T-helper 1 cell (primary cell): ENCODE measurements around the gene SHANK1.
A peak's percentile ranks its signal among the peaks of the same experiment; 100 is the strongest.
"Not testable (repeated sequence)": the region's sequence is repeated elsewhere in the genome, so short reads cannot be mapped to it uniquely, and the experiment has no call there.

Source experiments
- DNase-seq, 5 donors: peaks; one replicate each; pipeline ENCODE4 v3.0.0-alpha.2; 2012 to 2020
- total RNA-seq, 4 donors: gene quantifications; one replicate each; lab custom pipeline; 2026; lab: John Stamatoyannopoulos, UW

SHANK1 gene
- 0 to 0.12 (median 0.04) reads per million in 4 donors for total RNA-seq

GRCh38 chr19:50719566-50719965 is at the start of gene SHANK1:
Gene SHANK1 (minus strand): TSS chr19:50719802. CDS start chr19:50716919, 2,883 bp downstream.
- no peak for DNase-seq

- DNase-seq = no peak
Measured at GRCh38 chr19:50768277-50768676, 48.7 kb upstream of the SHANK1 start.

GRCh38 chr19:50767263-50767662 is 47.7 kb upstream of the SHANK1 start:
- not testable (repeated sequence) for DNase-seq

GRCh38 chr19:50766746-50767145 is 47.1 kb upstream of the SHANK1 start:
- not testable (repeated sequence) for DNase-seq

DNA sequence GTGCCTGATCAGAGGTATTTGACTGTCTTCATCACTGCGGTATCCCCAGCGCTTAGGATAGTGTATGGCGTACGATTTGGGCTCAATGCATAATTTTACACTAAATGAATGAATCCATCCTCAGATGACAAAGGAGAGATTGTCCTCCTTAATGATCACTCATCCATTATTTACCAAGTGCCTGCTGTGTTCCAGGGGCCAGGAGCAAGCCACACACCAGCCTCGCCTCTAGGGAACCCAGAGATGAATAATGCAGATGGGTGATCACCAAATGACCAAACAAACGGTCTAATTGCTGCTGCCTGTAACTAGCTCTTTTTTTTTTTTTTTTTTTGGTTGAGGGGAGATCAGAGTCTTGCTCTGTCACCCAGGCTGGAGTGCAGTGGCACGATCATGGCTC is 44.8 kb upstream of the SHANK1 start:
- DNase-seq = no peak

- DNase-seq = not testable (repeated sequence)
Measured at GRCh38 chr19:50763521-50763920, 43.9 kb upstream of the SHANK1 start.

- not testable (repeated sequence) for DNase-seq
Measured at GRCh38 chr19:50761501-50761900, 41.9 kb upstream of the SHANK1 start.

DNA sequence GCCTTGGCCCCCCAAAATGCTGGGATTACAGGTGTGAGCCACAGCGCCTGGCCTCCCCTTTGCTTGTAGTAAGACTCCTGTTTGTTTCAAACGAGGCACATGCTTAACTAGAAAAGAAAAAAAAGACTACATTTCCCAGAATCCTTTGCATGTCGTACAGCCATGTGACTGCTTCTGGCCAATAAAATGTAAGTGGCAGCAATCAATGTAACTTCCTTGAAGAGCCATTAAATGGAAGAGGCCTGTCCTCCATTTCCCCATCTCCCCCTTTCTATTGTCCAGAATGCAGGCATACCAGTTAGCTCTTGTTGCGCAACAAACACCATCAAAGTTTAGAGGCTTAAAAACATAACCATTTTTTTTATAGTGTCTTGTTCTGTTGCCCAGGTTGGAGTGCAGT is 40.3 kb upstream of the SHANK1 start:
- peak in 1 of 5 donors; percentile 8 for DNase-seq

DNA sequence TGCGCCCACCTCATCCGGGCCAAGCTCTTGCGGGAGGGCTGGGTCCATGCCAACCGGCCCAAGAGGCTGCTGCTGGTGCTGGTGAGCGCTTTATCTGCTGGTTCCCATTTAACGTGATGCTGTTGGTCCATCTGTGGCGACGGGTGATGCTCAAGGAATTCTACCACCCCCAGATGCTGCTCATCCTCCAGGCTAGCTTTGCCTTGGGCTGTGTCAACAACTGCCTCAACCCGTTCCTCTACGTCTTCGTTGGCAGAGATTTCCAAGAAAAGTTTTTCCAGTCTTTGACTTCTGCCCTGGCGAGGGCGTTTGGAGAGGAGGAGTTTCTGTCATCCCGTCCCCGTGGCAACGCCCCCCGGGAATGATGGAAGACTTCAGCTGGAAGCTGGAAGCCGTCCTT is 39.5 kb upstream of the SHANK1 start:
- DNase-seq = not testable (repeated sequence)

DNA sequence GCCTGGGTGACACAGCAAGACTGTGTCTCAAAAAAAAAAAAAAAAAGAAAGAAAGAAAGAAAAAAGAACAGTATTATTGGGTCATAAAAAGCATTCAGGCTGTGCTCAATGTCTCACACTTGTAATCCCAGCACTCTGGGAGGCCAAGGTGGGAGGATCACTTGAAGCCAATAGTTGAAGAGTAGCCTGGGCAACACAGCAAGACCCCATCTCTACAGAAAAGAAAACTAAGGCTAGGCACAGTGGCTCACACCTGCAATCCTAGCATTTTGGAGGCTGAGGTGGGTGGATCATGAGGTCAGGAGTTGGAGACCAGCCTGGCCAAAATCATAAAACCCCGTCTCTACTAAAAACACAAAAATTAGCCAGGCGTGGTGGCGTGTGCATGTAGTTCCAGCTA is 38.0 kb upstream of the SHANK1 start:
- not testable (repeated sequence) for DNase-seq

DNA sequence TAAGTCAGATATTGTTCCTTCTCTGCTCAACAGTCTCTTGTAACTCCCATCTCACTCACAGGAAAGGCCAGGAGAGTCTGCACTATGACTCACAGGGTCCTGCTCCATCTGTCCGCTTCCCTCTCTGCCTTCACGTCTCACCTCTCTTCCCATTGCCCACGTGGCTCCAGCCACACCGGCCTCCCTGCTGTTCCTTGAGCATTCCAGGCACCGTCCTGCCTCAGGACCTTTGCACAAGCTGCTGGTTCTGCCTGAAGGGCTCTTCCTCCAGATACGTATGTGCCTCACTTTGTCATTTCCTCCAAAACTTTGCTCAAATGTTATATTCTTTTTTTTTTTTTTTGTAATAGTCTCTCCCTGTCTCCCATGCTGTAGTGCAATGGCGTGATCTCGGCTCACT is 36.6 kb upstream of the SHANK1 start:
- DNase-seq = not testable (repeated sequence)

GRCh38 chr19:50753879-50754278 is 34.3 kb upstream of the SHANK1 start:
- no peak for DNase-seq

- DNase-seq = no peak
Measured at GRCh38 chr19:50750010-50750409, 30.4 kb upstream of the SHANK1 start.

- DNase-seq = no peak
Measured at GRCh38 chr19:50749490-50749889, 29.9 kb upstream of the SHANK1 start.

DNA sequence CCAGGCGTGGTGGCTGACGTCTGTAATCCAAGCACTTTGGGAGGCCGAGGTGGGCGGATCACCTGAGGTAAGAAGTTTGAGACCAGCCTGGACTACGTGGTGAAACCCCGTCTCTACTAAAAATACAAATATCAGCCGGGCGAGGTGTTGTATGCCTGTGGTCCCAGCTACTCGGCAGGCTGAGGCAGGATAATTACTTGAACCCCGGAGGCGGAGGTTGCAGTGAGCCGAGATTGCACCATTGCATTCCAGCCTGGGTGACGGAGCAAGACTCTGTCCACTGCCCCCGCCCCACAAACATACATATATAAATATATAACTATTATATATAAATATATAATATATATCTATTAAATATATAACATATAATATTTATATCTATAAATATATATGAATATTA is 27.5 kb upstream of the SHANK1 start:
- DNase-seq = not testable (repeated sequence)

DNA sequence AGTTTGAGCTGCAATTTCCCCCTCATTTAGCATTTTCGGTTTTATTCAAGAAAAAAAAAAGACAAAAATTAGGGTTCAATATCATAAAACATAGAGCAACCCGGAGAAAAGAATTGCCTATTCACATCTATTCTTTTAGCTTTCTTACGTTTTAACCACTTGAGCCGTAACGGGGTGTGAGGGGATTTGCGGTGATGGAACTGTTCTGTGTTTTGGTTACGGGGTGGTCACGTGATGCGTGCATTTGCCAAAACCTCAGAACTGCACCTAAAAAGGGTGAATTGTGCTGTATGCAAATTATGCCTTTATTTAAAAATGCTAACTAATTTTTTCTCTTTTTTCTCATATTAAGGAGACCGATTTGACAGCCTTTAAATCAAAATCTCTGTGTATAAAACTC is 25.6 kb upstream of the SHANK1 start:
- no peak for DNase-seq

GRCh38 chr19:50743537-50743936 is 23.9 kb upstream of the SHANK1 start:
- no peak for DNase-seq

DNA sequence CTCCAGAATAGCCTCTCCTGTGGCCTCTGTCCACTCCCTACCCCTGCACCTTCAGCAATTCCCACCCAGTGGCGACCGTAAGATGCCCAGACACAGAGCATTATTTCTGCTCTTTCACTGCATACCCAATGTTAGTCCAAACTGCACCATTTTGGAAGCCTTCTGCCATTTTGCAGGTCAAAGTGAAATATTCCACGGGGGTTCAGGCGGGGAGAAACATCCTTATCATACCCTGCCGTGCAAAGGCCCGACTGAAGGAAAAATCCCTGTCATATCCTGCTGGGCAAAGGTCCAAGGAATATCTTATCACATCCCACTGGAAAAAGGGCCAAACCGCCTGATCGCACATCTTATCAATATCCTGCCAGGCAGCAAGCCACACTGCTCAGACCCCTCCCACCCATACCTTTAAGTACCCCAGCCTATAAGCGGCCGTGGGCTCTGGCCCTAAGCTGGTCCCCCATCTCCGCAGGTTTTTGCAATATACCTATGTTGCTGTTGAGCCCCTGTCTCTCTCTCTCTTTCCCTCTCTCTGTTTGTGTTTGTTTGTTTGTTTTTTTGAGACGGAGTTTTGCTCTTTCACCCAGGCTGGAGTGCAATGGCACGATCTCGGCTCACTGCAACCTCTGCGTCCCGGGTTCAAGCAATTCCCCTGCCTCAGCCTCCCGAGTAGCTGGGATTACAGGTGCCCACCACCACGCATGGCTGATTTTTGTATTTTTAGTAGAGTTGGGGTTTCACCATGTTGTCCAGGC is 21.8 kb upstream of the SHANK1 start:
- DNase-seq = no peak

- DNase-seq = no peak
Measured at GRCh38 chr19:50739914-50740426, 20.4 kb upstream of the SHANK1 start.

DNA sequence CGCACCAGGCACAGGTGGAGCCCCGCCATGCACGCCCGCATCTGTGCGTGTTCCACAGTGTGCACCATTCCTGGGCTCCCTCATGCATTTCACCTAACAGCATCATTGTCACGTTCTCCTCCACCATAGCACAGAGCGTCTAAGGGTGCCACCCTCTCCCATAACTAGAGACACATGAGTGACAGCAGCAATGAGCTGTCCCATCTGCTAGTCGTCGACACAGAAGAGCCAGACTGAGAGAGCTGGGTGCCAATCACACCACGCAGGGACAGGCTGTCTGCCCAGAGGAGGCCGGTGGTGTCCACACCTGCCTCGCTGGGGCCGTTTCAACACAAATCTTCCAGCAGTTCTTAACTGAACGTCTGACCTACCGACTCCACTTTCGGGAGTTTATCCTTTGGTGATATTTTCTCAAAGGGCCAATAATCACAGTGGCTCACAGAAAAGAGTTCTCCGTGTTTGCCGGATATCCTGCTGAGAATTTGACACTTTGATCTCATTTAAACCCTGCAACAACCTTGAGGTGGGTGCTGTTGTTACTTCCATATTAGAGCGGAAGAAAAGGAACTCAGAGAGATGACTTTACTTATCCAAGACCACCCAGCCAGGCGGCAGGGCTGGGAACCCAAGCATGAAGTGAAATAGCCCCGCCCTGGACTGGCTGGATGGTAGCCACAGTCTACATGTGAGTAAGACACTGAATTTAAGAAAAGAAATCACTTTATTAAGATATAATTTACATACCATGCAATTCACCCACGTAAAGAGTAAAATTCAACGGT is 19.7 kb upstream of the SHANK1 start:
- DNase-seq = no peak

GRCh38 chr19:50736338-50736737 is 16.7 kb upstream of the SHANK1 start:
- DNase-seq = no peak

- DNase-seq = no peak
Measured at GRCh38 chr19:50735869-50736268, 16.3 kb upstream of the SHANK1 start.

GRCh38 chr19:50729894-50730293 is 10.3 kb upstream of the SHANK1 start:
- no peak for DNase-seq
